ENCODE data around the gene GRIP2. TPM values are rescaled to one million over a fixed set of nuclear protein-coding genes. Genes with fewer than 3 reads are reported as not detected.
A peak's percentile ranks its signal among the peaks of the same experiment; 100 is the strongest.

The GRIP2 gene
- total and polyA plus RNA-seq, 2 donors (not counting 3 experiments of a cell fraction or from before 2014, with no cell fraction given): not detected

DNA sequence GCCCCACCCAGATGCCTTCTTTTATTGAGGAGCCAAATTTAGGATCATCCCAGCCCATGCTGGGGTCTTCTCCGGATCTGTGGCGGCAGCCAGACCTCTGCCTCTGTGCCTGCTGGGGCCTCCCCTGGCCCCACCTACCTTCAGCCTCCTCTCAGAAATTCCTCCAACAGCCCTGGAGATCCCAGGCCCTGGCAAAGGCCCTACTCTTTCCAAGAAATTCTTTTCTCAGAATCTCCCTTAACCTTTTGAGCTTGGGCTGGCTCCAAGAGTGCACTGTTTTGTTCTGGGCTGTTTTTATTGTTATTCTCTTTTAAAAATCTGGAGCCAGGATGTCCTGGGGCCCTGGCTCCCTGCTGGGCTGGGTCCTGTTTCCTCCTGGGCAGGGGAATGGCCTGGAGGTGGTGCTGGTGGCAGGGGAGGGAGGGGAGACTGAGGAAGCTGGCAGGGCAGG, 57.8 kb downstream of the GRIP2 start:
- intact Hi-C loops (cut with micrococcal nuclease): loop anchor here (1.0 kb wide), 1 partner anchor 9 kb away; no protein-coding TSS in a partner anchor
- no peaks in the 10 kb centered on the region for H3K79me2 ChIP-seq (ENCODE audit: control insufficient read depth, insufficient read depth, low read length)

More for the DNA sequence above, 57.8 kb downstream of the GRIP2 start:
- Histone ChIP-seq H3K27ac (ENCODE audit: insufficient read depth, low read depth, low read length) (peak overlapping the region; percentile 9), H3K9ac (replicated peaks; ENCODE audit: extremely low read depth, insufficient read depth, low read length) (no peak overlapping the region), H3K9me3 (replicated peaks; ENCODE audit: control insufficient read depth, insufficient read depth, low read length) (no peaks in the 10 kb centered on the region), H4K20me1 (replicated peaks; ENCODE audit: control insufficient read depth, extremely low read depth, insufficient read depth, low read length) (no peaks in the 10 kb centered on the region), H3K4me2 (ENCODE audit: insufficient read depth, low read length) (no peak overlapping the region), H3K27me3 (ENCODE audit: control insufficient read depth in 2 of 2, insufficient read depth in 2 of 2, low read length in 2 of 2) (no peaks in the 10 kb centered on the region), H2AFZ (ENCODE audit: low read depth, low read length) (no peak overlapping the region), H3K4me1 (ENCODE audit: control insufficient read depth, extremely low read depth, insufficient read depth, low read length) (peaks cover 17% of the 10 kb centered on the region), H3K4me3 (replicated peaks in 1 of 3; ENCODE audit: insufficient read depth in 1 of 3, low read depth in 1 of 3, low read length in 3 of 3) (no peak overlapping the region), H3K9me1 (replicated peaks; ENCODE audit: control insufficient read depth, extremely low read depth, insufficient read depth, low read length) (no peaks in the 10 kb centered on the region), H3K36me3 (ENCODE audit: control insufficient read depth in 2 of 2, extremely low read depth in 1 of 2, insufficient read depth in 2 of 2, low read length in 2 of 2) (peaks cover 3 to 6% of the 10 kb centered on the region in 2 experiments)
- FAIRE-seq (peak; percentile 69), DNase-seq (ENCODE audit: low read depth, low spot score) (peak; percentile 87)
- CTCF ChIA-PET: interaction anchor here (0.7 to 1.8 kb wide), 9 partner anchors 18 to 586 kb away, joined by 3 to 10 read pairs (median 3); no protein-coding TSS in a partner anchor
- dilution Hi-C loops (cut with MboI; ENCODE audit: extremely low pct_ligation_motif_present, low sequenced_read_pairs): no loop called here
- TF ChIP-seq, protein P1, sequence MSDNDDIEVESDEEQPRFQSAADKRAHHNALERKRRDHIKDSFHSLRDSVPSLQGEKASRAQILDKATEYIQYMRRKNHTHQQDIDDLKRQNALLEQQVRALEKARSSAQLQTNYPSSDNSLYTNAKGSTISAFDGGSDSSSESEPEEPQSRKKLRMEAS (IDR thresholded peaks at IDR 0.05; ENCODE audit: insufficient read depth, insufficient read length): no peak
- TF ChIP-seq GATA2 (IDR thresholded peaks at IDR 0.05; ENCODE audit: insufficient read depth, insufficient read length, low read depth, low read length) (no peak), POLR2AphosphoS5 (IDR thresholded peaks at IDR 0.05; ENCODE audit: insufficient read depth, low read depth, low read length) (no peak), MYC (IDR thresholded peaks at IDR 0.05; ENCODE audit: low read depth, low read length) (no peak), POLR2A (IDR thresholded peaks at IDR 0.05; ENCODE audit: low read depth, low read length) (no peak), JUN (IDR thresholded peaks at IDR 0.05; ENCODE audit: borderline replicate concordance, insufficient read depth, insufficient read length, low read depth) (no peak), FOS (IDR thresholded peaks at IDR 0.05; ENCODE audit: borderline replicate concordance, insufficient read depth, low read length) (no peak), CTCF (IDR thresholded peaks at IDR 0.05; ENCODE audit: extremely low read depth in 1 of 2, insufficient read depth in 1 of 2, low read depth in 1 of 2, low read length in 2 of 2) (no peak), EZH2 (IDR thresholded peaks at IDR 0.05; ENCODE audit: borderline replicate concordance, low read depth, low read length, severe bottlenecking) (no peak)
- BruUV-seq (replicated peaks): no TSS peak
- POLR2A ChIA-PET: no interaction called here

All from endothelial cell of umbilical vein (primary cell).